LNCaP clone FGC (cell line): Measurements from ENCODE around the gene HLA-DQA1.

Experiments
- DNase-seq: peaks from one replicate; pipeline ENCODE4 v3.0.0-alpha.2; 2011; ENCODE audit warnings: low read depth
- H3K4me3 ChIP-seq: 2 replicates; pipeline ENCODE4 v1.5.1; 2011; ENCODE audit warnings: mild to moderate bottlenecking, low read depth, low read length, control low read depth
- TF ChIP-seq, protein P1 (sequence below): IDR thresholded peaks from 2 replicates; pipeline ENCODE4 v1.5.1; 2012; ENCODE audit warnings: mild to moderate bottlenecking; ENCODE audit not compliant: control insufficient read depth, insufficient read depth; ENCODE audit errors: extremely low read depth

Gene HLA-DQA1

DNA sequence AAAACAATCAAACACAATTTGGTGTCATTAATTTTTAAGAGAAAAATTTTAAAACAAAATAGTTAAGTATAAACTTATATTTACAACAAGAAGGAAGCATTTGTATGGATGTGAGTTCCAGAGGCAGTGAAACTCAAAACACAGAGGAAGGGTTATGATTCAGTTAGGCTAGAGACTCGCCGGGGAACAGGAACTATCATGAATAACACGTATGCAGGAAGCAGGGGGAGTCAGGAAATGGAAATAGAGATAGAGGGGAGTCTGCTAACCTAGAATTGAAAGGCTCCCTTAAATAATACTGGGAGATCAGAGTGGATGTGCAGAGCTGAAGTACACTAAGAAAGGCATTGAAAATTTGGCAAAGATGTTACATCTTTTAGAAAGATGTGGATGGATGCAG lies 33.3 kb upstream of the HLA-DQA1 start:
- TF ChIP-seq, protein P1, sequence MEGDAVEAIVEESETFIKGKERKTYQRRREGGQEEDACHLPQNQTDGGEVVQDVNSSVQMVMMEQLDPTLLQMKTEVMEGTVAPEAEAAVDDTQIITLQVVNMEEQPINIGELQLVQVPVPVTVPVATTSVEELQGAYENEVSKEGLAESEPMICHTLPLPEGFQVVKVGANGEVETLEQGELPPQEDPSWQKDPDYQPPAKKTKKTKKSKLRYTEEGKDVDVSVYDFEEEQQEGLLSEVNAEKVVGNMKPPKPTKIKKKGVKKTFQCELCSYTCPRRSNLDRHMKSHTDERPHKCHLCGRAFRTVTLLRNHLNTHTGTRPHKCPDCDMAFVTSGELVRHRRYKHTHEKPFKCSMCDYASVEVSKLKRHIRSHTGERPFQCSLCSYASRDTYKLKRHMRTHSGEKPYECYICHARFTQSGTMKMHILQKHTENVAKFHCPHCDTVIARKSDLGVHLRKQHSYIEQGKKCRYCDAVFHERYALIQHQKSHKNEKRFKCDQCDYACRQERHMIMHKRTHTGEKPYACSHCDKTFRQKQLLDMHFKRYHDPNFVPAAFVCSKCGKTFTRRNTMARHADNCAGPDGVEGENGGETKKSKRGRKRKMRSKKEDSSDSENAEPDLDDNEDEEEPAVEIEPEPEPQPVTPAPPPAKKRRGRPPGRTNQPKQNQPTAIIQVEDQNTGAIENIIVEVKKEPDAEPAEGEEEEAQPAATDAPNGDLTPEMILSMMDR = no peak
- DNase-seq = no peak
- H3K4me3 ChIP-seq = no peak overlapping the region

- DNase-seq = no peak
- TF ChIP-seq, protein P1 = no peak
- no peak overlapping the region for H3K4me3 ChIP-seq
Measured at GRCh38 chr6:32604434-32604877, 32.8 kb upstream of the HLA-DQA1 start.

GRCh38 chr6:32607263-32607987 lies 29.8 kb upstream of the HLA-DQA1 start:
- DNase-seq = no peak
- no peak overlapping the region for H3K4me3 ChIP-seq
- TF ChIP-seq, protein P1 = no peak

GRCh38 chr6:32607988-32608298 lies 29.3 kb upstream of the HLA-DQA1 start:
- TF ChIP-seq, protein P1 = no peak
- H3K4me3 ChIP-seq = no peak overlapping the region
- DNase-seq = no peak

DNA sequence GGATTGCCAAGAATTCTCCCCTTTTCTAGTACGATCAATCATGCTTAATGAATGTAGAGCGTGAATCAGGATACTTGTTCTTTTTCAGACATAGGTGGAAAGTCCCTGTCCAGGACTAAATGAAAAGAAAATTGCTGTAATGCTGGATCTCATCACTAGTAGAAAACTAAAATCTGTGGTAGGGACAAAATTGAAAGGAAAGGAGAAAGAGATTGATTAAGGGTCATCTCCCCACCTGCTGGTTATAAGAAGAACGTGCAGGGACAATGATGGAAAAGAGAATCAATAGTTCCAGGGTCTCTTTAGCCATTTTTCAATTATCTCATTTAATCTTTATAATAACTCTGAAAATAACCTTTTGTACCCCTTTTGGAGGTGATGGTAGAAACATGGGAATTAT lies 28.8 kb upstream of the HLA-DQA1 start:
- DNase-seq = no peak
- H3K4me3 ChIP-seq = no peak overlapping the region
- TF ChIP-seq, protein P1 = no peak

GRCh38 chr6:32609391-32609730 lies 27.8 kb upstream of the HLA-DQA1 start:
- H3K4me3 ChIP-seq = no peak overlapping the region
- TF ChIP-seq, protein P1 = no peak
- DNase-seq = no peak
